IMR-90 (cell line): ENCODE data around the gene RPGRIP1L. TPM values are rescaled to one million over a fixed set of nuclear protein-coding genes. Genes with fewer than 3 reads are reported as not detected.

Source experiments
- ATAC-seq: fragments of 200-7000 bp; cut with Tn5 transposase; 2 replicates; pipeline ENCODE4 v1.9.1; 2020; ENCODE audit warnings: low read depth, mild to moderate bottlenecking, moderate library complexity
- BruUV-seq: library from RNA; stranded (reverse); fragments of 400-500 nt; replicated peaks from 2 replicates; lab custom pipeline; 2021; lab: Mats Ljungman, UMichigan
- CTCF ChIA-PET: fragments of 300-600 bp; formaldehyde crosslinking; extraction: SDS; loops from one replicate; lab custom pipeline; 2021; ENCODE audit warnings: antibody characterized with exemption; lab: Yijun Ruan, JAX
- POLR2A ChIA-PET: fragments of 300-600 bp; sonication (Branson Sonifier 250); formaldehyde crosslinking; loops from one replicate; lab custom pipeline; 2022; ENCODE audit warnings: antibody characterized with exemption; ENCODE audit not compliant: unreplicated experiment; lab: Charles Lee
- DNase-seq: peaks from one replicate; pipeline ENCODE4 v3.0.0; 2013
- H2AFZ ChIP-seq: replicated peaks from 2 replicates; pipeline ENCODE3; 2013; ENCODE audit warnings: low read length, mild to moderate bottlenecking; ENCODE audit not compliant: poor library complexity
- H2AK5ac ChIP-seq: 2 replicates; pipeline ENCODE4 v1.6.1; 2013; ENCODE audit warnings: low read depth, low read length, inconsistent platforms
- H2AK9ac ChIP-seq: replicated peaks from 2 replicates; pipeline ENCODE3; 2013; ENCODE audit warnings: mild to moderate bottlenecking, low read depth, low read length, moderate library complexity; ENCODE audit not compliant: poor library complexity
- H2BK120ac ChIP-seq: 2 replicates; pipeline ENCODE4 v1.6.1; 2013; ENCODE audit warnings: low read depth, low read length, inconsistent platforms
- H2BK15ac ChIP-seq: 3 replicates; pipeline ENCODE4 v1.6.1; 2013; ENCODE audit warnings: low read depth, low read length, inconsistent platforms
- H2BK20ac ChIP-seq: 2 replicates; pipeline ENCODE4 v1.6.1; 2013; ENCODE audit warnings: low read depth, mild to moderate bottlenecking, inconsistent platforms, low read length, moderate library complexity
- H2BK5ac ChIP-seq: 2 replicates; pipeline ENCODE4 v1.6.1; 2013; ENCODE audit warnings: mild to moderate bottlenecking, low read depth, low read length, inconsistent platforms; ENCODE audit not compliant: poor library complexity, severe bottlenecking
- H3K14ac ChIP-seq: replicated peaks from 2 replicates; pipeline ENCODE4 v1.6.1; 2013; ENCODE audit warnings: low read depth, low read length, inconsistent platforms
- H3K18ac ChIP-seq: 2 replicates; pipeline ENCODE4 v1.6.1; 2013; ENCODE audit warnings: low read depth, low read length, control low read depth
- H3K23ac ChIP-seq: 2 replicates; pipeline ENCODE4 v1.6.1; 2013; ENCODE audit warnings: low read depth, low read length, inconsistent platforms
- H3K27ac ChIP-seq: 2 replicates; pipeline ENCODE4 v1.5.1; 2013; ENCODE audit warnings: mild to moderate bottlenecking, control low read depth, low read length; ENCODE audit not compliant: insufficient read depth
- H3K27me3 ChIP-seq: 2 replicates; pipeline ENCODE4 v1.6.1; 2013; ENCODE audit warnings: low read length; ENCODE audit not compliant: control insufficient read depth, insufficient read depth
- H3K36me3 ChIP-seq: 2 replicates; pipeline ENCODE4 v1.6.1; 2013; ENCODE audit warnings: low read length, mixed read lengths; ENCODE audit not compliant: control insufficient read depth, insufficient read depth
- H3K4ac ChIP-seq: 2 replicates; pipeline ENCODE4 v1.6.1; 2013; ENCODE audit warnings: low read depth, low read length, inconsistent platforms
- H3K4me1 ChIP-seq: 2 replicates; pipeline ENCODE4 v1.6.1; 2013; ENCODE audit warnings: low read length, mixed read lengths; ENCODE audit not compliant: control insufficient read depth, insufficient read depth
- H3K4me2 ChIP-seq: 2 replicates; pipeline ENCODE4 v1.6.1; 2013; ENCODE audit warnings: low read depth, mild to moderate bottlenecking, control low read depth, low read length, moderate library complexity
- H3K4me3 ChIP-seq: 2 replicates; pipeline ENCODE4 v1.5.1; 2013; ENCODE audit warnings: low read depth, mild to moderate bottlenecking, control low read depth, low read length, moderate library complexity; ENCODE audit not compliant: insufficient read depth
- H3K56ac ChIP-seq: 2 replicates; pipeline ENCODE4 v1.6.1; 2013; ENCODE audit warnings: low read length, inconsistent platforms; ENCODE audit not compliant: insufficient read depth; ENCODE audit errors: extremely low read depth
- H3K79me1 ChIP-seq, 2 experiments: 2 replicates each; pipeline ENCODE4 v1.6.1; 2013; ENCODE audit warnings: low read length in 2 of 2, inconsistent platforms in 1 of 2, low read depth in 1 of 2
- H3K9ac ChIP-seq: 2 replicates; pipeline ENCODE4 v1.6.1; 2013; ENCODE audit warnings: low read depth, low read length, control low read depth
- H3K9me1 ChIP-seq: 2 replicates; pipeline ENCODE4 v1.6.1; 2013; ENCODE audit warnings: low read length, inconsistent platforms; ENCODE audit not compliant: insufficient read depth
- H3K9me3 ChIP-seq: 2 replicates; pipeline ENCODE4 v1.6.1; 2013; ENCODE audit warnings: low read length; ENCODE audit not compliant: control insufficient read depth, insufficient read depth
- H4K20me1 ChIP-seq: 2 replicates; pipeline ENCODE4 v1.6.1; 2013; ENCODE audit warnings: low read length, inconsistent platforms; ENCODE audit not compliant: insufficient read depth
- H4K5ac ChIP-seq: 2 replicates; pipeline ENCODE4 v1.6.1; 2013; ENCODE audit warnings: mild to moderate bottlenecking, low read depth, low read length, control low read depth
- H4K8ac ChIP-seq, 2 experiments: 2 replicates each; pipeline ENCODE4 v1.6.1; 2013; ENCODE audit warnings: low read depth in 2 of 2, low read length in 2 of 2, control low read depth in 1 of 2, inconsistent platforms in 1 of 2
- H4K91ac ChIP-seq: 2 replicates; pipeline ENCODE4 v1.6.1; 2013; ENCODE audit warnings: low read depth, low read length, inconsistent platforms; ENCODE audit not compliant: insufficient read depth
- CEBPB ChIP-seq: IDR thresholded peaks from 2 replicates; pipeline ENCODE4 v1.6.1; 2012; ENCODE audit warnings: low read depth, low read length, improper control_type of control experiment
- CTCF ChIP-seq: conservative IDR thresholded peaks from 2 replicates; pipeline ENCODE4 v1.5.1; 2012; ENCODE audit warnings: mild to moderate bottlenecking, low read depth, low read length, improper control_type of control experiment
- FOS ChIP-seq: fragments of 150-350 bp; IDR thresholded peaks from 2 replicates; pipeline ENCODE4 v1.6.1; 2016; ENCODE audit warnings: low read depth, low read length
- MAFK ChIP-seq: IDR thresholded peaks from 2 replicates; pipeline ENCODE4 v1.6.1; 2012; ENCODE audit warnings: low read depth, low read length, improper control_type of control experiment
- POLR2A ChIP-seq: IDR thresholded peaks from 2 replicates; pipeline ENCODE4 v1.6.1; 2012; ENCODE audit warnings: mild to moderate bottlenecking, low read depth, low read length
- RAD21 ChIP-seq: IDR thresholded peaks from 2 replicates; pipeline ENCODE4 v1.6.1; 2012; ENCODE audit warnings: low read length, improper control_type of control experiment
- RCOR1 ChIP-seq: IDR thresholded peaks from 2 replicates; pipeline ENCODE4 v1.6.1; 2012; ENCODE audit warnings: mild to moderate bottlenecking, low read length, improper control_type of control experiment; ENCODE audit not compliant: insufficient replicate concordance
- USF2 ChIP-seq: fragments of 150-350 bp; IDR thresholded peaks from 2 replicates; pipeline ENCODE4 v1.6.1; 2017; ENCODE audit warnings: mild to moderate bottlenecking, antibody characterized with exemption, low read length, low read depth
- WGBS, 2 experiments: methylation state at CpG; one replicate each; pipeline versions ENCODE4 v1.1.5 to v1.1.7; 2013; ENCODE audit warnings: missing lambda C conversion rate in 2 of 2; ENCODE audit not compliant: insufficient read length in 1 of 2; ENCODE audit errors: extremely low coverage in 2 of 2; 5-methylcytosine and 5-hydroxymethylcytosine counted together
- dilution Hi-C: fragments of 300-500 bp; cut with HindIII; formaldehyde crosslinking; loops from one replicate; pipeline ENCODE4 v1.14.3; 2018; ENCODE audit warnings: low sequenced_read_pairs; ENCODE audit not compliant: unreplicated experiment
- in situ Hi-C: fragments of 300-500 bp; cut with MboI; formaldehyde crosslinking; loops from 3 replicates; pipeline ENCODE4 v1.14.3; 2019; ENCODE audit warnings: low sequenced_read_pairs, inconsistent platforms, mixed read lengths
- intact Hi-C: fragments of 100-400 bp; cut with micrococcal nuclease; formaldehyde crosslinking; loops from 2 replicates; pipeline ENCODE4 v1.10.0; 2022
- polyA plus RNA-seq, 3 experiments: library from polyadenylated mRNA; depleted of rRNA; stranded (reverse); fragments of >200 nt; gene quantifications; 2 replicates each; pipeline ENCODE4 v1.2.3, GENCODE V29; 2012; ENCODE audit warnings: low replicate concordance in 1 of 3
- total RNA-seq: library from RNA; depleted of rRNA; stranded (reverse); fragments of >200 nt; gene quantifications from 2 replicates; pipeline ENCODE4 v1.2.3, GENCODE V29; 2012

The RPGRIP1L gene
- total and polyA plus RNA-seq, 2 of the 4 experiments (the other 2 are of a cell fraction): 7.3 to 10.4 TPM

GRCh38 chr16:53662072-53662471 lies 41.6 kb downstream of the RPGRIP1L start:
- Histone ChIP-seq H3K4me3 (no peak overlapping the region), H4K5ac (no peak overlapping the region), H3K56ac (no peak overlapping the region), H3K27ac (no peak overlapping the region), H3K18ac (no peak overlapping the region), H2BK15ac (no peak overlapping the region), H2AK9ac (no peak overlapping the region), H4K91ac (no peak overlapping the region), H3K9me3 (no peaks in the 10 kb centered on the region), H2AFZ (no peak overlapping the region), H3K9me1 (no peaks in the 10 kb centered on the region), H2AK5ac (no peak overlapping the region), H3K14ac (no peak overlapping the region), H2BK120ac (no peak overlapping the region), H2BK20ac (no peak overlapping the region), H3K79me1 (no peaks in the 10 kb centered on the region), H2BK5ac (no peak overlapping the region), H3K36me3 (no peaks in the 10 kb centered on the region), H3K4me1 (no peaks in the 10 kb centered on the region), H3K9ac (no peak overlapping the region), H4K20me1 (no peaks in the 10 kb centered on the region), H4K8ac (no peak overlapping the region), H3K23ac (no peak overlapping the region), H3K4ac (no peak overlapping the region), H3K4me2 (no peak overlapping the region), H3K27me3 (no peaks in the 10 kb centered on the region)
- CTCF ChIA-PET: interaction anchor here (0.6 kb wide), 2 partner anchors 14 to 85 kb away, joined by 3 to 7 read pairs; no protein-coding TSS in a partner anchor
- intact Hi-C loops (no loop called here), in situ Hi-C loops (no loop called here), dilution Hi-C loops (no loop called here)
- no TSS peak for BruUV-seq
- TF ChIP-seq MAFK (no peak), RCOR1 (no peak), POLR2A (no peak), USF2 (no peak), RAD21 (no peak), CEBPB (no peak), FOS (no peak), CTCF (no peak)
- ATAC-seq (no peak), DNase-seq (no peak)
- no CpG with 5 or more reads among the region's 1 CpG for WGBS, 2 experiments
- POLR2A ChIA-PET: no interaction called here
